ENCODE results near the gene CSF2.
A peak's percentile ranks its signal among the peaks of the same experiment; 100 is the strongest.

The CSF2 gene

DNA sequence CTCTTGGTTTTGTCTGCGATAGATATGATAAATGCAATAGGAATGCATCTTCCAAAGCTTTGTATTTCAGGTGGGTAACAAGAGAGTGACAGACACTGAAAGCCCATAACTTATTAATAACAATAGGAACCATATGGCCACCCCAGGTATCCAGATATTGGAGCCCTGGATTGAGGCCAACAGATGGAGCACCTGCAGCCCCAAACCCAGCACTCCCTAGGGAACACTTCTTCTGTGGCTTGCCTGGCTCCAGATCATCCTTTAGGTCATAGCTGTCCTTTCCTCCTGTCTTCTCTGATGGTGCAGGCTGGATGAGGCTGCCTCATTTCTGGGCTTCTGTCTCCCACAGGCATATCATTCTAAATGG, 18.2 kb upstream of the CSF2 start:
- DNase-seq (ENCODE audit: low read depth): no peak

DNA sequence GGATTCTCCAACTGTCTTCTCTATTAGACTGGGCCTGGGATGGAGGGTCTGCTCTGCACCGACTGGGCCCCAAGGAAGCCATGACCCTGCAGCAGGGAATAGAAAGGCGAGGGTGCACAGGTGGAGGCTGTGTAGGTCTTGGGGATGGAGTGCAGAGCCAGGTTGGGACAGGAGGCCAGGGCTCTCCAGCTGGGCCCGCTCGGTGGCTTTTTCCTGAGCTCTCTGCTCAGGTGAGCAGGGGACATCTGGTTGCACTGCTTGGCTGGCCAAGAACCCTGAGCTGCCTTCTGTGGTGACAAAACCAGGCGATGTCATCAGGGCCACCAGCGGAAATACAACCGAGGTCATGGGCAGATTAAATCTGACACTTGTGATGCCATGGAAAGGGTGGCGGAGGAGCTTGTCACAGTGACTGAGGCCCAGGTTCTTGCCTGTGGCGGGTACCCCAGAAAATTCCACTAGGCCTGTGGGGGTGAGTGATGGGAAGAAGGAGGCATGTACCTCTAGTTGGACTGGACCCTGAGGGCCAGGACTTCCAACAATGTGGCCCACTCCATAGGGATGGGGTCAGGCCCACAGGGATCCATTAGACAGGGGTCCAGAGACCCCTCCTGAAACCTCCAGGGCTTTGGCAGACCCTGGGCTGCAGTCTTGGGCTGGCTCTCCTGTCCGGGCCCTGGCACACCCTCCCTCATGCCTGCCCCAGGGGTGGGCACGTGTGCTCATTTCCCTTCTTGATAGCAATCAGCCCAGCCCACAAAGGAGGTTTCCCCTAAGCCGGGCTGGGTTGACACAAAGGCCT, 17.6 kb upstream of the CSF2 start:
- no peak for DNase-seq (ENCODE audit: low read depth)

DNA sequence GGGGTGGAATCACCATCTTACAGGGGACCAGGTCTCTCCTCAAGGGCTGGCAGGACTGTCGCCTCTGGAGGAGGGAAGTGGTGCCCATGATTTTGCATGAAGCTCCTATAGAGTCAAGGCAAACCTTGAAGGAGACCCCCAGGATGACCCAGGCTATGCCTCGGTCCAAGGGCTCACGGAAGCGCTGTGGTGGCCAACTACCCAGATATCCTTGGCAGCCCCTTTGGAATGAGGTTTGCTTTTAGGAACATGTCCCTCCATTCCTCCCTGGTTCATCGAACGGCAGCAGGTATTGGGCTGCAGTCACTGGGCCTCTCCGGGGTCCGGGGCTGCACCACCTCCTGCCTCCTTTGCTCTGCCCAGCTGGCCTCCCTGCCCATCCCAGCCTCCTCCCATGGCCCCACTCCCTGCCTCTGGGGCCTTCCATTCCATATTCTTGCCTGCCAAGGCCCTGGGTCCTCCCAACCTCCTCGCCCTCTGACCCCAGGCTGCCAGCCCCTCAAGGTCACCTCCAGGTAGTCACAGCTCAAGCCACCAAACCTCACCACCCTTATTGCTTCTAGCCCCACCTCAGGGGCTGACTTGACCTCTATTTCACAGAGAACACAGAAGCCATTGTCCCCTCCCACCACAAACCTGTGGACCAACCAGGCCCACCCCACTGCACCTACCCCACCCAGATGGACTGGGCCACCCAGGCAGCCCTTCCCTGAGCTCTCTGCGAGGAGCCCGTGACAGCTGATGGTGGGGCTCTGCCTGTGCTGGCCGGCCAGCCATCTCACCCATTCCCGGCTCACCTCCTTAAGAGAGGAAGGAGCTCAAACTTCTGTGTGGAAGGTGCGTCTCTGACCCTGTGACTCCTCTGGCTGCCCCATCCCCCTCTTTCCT, 16.7 kb upstream of the CSF2 start:
- DNase-seq (ENCODE audit: low read depth): no peak

DNA sequence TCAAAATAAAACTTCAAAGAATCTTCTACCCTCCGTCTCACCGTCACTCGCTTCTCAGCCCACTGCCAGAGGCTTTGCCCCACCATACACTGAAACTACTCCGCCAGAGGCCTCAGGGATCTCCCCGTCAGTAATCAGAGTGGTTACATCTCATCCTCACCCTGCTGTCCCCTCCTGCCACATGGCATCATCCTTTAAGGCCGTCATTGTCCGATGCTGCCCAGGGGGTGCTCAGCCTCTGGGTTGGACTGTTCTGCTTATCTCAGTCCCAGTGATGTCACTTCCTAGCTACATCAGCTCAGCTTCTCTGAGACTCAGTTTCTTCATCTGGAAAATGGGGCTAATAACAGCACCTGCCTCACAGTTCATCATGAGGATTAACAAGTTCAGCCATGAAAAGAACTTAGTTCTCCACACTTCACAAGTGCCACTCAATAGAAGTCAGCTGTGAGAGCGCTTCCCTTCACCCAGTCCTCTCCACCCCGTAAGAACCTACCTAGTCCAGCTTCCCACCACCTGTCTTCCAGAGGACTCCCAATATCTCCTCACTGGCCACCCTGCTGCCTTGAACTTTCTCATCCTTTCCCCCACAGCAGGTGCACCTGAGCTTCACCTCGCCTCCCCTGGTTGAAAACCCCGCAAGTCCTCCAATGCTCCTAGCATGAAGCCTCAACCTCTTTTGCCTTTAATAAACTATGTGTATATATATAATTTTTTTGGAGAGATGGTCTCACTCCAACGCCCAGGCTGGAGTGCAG, 15.9 kb upstream of the CSF2 start:
- DNase-seq (ENCODE audit: low read depth): no peak

DNA sequence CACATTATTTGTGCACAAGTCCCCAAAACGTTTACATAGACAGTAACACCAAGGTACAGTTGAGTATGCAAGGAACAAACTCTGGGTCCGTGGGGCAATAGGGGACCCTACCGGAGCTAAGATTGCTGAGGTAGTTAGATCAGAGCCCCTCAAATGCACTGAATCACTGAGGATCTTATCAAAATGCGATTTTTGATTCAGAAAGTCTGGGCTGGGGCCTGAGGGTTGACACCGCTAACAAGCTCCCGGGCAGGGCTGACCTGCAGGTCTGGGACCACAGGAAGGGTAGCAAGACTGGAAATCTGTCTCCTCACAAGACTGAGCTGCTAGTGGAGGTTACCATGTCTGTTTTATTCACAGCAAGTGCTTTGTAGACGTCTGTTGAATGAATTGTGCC, 14.9 kb upstream of the CSF2 start:
- DNase-seq (ENCODE audit: low read depth): no peak

DNA sequence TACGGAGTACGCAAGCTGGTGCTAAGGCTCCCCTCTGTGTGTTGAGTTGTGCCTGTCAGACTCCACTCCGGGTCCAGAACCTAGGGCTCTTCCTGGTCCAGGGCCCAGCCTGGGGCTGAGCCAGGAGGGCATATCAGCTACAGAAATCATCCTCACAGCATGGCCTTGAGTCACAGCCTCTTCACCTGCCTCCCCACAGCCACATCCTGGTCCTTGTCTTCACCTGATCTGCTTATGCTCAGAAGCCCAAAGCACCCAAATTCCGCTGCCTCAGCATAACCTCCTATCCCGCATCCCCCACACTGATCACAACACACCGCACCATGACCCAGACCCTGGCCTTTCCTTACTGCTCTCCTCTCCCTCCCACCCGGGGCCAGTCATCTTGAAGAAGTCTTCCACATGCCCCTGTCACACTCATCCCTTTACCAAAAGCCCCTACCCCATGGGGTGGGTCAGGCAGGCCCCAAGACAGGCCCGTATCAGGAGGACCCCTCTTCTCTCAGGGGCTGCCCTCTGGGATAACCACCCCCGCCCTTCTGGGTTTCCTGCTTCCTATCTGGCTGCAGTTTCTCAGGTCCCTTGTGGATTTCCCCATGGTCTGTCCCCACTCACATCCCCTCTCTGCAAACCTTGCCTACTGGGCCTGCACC, 14.4 kb upstream of the CSF2 start:
- DNase-seq (ENCODE audit: low read depth): no peak

DNA sequence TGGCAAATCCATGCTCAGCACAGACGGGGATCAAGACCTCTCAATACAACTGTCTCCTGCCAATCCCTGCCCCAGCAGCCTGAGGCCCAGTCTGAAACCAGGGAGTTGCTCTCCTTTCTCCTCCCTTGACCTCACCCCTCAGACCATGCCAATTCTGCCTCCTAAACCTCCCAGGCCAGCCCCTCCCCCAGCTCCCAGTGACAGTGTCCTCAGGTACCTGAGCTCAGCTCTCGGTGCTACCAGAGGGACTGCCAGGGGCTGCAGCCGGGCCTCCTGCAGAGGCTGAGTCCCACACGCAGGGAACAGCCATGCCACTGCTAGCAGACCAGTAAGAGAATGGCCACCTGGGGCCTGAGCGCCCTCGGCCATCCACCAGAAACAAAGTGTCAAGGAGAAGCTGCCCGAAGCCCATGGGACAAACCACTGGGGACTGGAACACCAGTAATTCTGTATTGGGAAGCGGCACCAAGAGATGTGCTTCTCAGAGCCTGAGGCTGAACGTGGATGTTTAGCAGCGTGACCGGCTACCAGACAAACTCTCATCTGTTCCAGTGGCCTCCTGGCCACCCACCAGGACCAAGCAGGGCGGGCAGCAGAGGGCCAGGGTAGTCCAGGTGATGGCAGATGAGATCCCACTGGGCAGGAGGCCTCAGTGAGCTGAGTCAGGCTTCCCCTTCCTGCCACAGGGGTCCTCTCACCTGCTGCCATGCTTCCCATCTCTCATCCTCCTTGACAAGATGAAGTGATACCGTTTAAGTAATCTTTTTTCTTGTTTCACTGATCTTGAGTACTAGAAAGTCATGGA, 13.7 kb upstream of the CSF2 start:
- DNase-seq (ENCODE audit: low read depth): no peak

DNA sequence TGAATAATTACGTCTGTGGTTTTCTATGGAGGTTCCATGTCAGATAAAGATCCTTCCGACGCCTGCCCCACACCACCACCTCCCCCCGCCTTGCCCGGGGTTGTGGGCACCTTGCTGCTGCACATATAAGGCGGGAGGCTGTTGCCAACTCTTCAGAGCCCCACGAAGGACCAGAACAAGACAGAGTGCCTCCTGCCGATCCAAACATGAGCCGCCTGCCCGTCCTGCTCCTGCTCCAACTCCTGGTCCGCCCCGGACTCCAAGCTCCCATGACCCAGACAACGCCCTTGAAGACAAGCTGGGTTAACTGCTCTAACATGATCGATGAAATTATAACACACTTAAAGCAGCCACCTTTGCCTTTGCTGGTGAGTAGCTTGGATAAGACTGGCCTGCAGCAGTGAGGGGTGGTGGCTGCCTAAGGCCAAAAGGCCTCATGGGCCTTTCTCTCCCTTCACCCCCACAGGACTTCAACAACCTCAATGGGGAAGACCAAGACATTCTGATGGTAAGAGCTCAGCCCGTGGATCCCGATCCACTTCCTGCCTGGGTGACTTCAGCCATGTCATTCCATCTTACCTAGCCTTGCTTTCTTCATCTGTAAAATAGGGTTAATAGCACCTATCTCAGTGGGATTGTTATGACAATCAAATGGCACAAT, 13.0 kb upstream of the CSF2 start, which contains the start of gene IL3:
IL3 (plus strand) TSS at position 155 of the 661 bp plus-strand sequence; CDS start at position 207, 52 bp downstream.
- no peak for DNase-seq (ENCODE audit: low read depth)

DNA sequence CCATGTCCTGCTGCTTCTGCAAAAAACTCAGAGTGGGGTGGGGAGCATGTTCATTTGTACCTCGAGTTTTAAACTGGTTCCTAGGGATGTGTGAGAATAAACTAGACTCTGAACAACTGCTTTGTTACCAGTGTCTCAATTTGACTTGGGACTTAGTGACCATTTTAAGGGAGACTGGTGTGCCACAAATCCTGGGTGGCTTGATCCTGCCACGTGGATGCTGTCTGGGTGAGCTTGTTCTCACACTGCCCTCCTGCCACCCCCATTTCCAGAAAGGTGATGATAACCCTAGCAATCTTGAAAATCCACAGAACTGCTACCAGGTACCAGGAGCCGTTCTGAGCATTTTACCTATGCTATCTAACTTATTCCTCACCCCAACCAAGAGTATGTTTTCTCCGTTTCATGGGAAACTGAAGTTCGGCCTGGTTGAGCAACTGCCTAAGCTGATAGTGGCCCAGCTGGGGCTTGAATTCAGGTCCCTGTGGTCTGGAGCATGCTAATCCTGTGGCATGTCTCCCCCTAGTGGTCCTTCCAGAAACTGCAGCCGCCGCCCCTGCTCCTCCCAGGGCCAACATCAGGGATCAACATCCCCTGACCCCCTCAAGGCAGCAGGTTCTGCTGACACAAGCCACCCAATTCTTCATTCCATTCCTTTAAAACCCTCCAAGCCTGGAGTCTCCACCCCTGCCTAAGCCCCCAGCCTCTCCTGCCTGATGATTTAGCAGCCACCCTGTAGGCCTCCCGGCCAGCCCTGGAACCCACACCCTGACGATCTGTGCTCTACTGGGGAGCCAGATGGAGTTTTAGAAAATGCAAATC, 10.3 kb upstream of the CSF2 start:
- peak; percentile 68 for DNase-seq (ENCODE audit: low read depth)

DNA sequence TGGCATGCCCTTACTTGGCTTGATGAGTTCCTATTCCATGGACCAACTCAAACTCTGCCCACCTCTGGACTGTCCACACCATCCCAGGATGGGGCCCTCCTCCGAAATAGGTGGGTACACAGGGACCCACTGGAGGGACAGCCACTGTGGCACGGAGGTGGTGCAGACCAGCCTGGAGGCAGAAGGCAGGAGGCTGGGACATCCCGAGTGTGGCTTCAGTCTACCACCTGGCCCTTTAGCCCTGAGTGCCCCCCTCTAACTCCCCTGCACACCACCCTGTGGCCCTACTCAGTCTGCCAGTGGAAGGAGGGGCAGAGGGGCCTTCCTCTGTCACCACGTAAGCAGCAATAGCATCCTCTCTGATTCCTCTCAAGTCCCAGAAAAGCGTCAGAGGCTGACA, 9.4 kb upstream of the CSF2 start:
- DNase-seq (ENCODE audit: low read depth): no peak

DNA sequence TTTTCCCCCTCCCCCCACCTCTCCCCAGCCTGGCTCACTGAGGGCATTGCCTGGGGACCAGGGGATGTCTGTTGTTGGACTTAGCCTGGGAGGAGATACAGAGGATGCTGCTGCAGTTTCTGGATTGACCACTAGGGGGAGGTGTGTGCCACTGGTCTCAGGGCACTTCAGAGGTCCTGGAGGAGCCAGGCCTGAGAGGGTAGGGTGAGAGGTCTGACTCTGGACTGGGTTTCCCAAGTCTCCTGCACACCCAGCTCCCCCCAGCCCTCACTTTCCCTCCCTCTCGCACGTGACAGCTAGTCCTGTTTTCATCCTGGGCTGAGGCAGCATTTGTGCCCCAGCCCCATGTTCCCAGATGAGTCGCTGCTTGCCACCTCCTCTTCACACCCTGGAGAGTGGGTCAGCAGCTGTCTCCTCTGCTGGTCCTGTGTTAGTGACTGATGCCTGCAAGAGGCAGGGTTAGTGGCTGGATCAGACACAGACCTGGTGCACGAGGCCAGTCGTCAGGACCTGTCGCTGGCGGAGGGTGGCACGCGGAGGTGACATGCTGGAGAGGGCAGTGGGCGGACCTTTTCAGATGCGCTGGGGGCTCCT, 8.8 kb upstream of the CSF2 start:
- DNase-seq (ENCODE audit: low read depth): peak; percentile 70

DNA sequence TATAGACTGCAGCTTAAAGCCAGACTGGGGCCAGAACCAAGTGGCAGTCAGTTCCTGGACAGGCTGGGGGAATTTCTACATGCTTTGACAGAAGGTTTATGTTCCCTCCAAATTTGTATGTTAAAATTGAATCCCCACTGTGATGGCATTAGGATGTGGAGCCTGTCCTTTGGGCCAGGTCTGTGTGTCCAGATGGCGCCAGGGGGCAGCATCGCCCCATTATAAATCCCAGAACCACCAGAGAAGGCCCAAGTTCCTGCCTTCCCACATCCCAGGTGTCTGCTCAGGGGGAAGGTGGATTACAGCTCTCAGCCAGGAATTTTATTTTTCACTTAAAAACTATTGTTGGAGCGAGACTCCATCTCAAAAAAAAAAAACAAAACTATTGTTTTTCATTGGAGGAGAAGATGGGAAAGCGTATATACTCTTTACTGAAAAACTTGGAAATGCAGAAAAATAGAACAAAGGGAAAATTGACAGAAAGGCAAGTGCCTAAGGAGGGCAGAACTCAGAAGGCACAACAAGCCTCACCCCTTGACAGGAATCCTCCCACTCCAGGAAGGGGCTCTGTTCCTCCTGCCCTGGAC, 8.1 kb upstream of the CSF2 start:
- no peak for DNase-seq (ENCODE audit: low read depth)

DNA sequence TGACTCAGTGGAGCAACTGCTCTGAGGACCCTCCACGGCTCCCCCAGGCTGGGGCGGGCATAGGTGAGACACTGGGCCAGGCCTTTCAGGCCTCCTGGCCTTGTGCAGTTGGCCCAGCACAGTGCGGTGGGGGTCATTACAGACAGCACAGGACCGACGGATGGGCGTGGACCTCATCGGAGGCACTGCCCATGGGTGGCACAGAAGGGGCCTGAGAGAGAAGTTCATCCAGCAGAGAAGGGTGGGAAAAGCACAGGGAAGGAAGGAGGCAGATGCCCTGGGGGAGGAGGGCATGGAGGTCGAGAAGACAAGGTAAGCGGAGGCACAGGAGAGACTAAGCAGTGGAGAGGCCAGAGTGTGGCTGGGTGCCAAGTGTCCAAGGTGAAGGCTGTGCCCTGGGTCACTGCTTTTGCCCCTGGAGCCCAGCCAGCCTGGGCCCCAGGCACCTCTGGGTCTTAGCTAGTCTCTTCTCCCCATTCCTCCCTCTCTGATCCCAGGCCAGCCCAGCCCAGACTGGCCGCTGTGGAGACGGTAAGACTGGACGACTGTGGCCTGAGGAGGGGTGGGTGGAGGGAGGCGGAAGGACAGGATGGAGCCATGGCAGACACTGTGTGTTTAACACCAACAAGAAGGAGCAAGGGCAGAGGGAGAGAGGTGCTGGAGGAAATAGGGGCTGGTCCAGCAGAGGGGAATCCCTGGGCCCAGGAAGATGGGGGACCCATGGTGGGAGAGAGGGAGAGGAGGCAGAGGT, 7.5 kb upstream of the CSF2 start:
- no peak for DNase-seq (ENCODE audit: low read depth)

DNA sequence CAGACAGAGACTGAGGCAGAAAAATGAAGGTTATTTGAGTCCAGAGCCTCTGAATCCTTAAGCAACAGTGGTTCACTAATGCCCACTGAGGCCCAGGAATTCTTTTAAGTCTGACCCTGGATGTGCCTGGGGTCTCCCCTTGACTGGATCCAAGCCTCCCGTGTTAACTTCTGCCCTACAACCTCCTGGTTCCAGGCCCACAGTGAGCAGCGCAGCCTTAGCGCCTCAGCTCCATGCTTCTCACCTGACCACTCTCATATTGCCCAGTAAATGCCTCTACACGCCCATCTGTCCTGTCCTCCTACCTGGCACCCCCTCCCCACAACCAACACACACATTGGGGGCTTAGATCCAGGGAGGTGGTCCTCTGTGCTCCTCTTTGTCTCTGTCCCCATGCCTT, 6.7 kb upstream of the CSF2 start:
- no peak for DNase-seq (ENCODE audit: low read depth)

DNA sequence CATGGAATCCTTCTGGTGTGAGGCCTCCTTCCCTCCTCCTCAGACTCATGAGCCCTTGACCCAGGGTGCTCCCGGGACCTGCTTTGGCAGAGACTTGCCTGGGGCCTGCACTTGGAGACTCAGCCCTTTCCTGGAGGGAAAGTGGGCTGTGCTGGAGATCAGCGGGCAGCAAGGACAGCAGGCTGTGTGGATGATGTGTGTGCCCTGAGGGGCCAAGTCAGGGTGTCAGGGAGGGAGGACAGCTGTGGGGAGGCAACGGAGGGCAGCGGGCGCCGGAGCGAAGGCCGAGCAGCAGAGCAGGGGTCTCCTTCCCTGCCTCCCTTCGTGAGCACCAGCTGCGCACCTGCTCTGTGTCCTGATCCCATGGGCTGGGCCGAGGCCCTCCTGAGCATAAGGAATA, 6.1 kb upstream of the CSF2 start:
- no peak for DNase-seq (ENCODE audit: low read depth)

DNA sequence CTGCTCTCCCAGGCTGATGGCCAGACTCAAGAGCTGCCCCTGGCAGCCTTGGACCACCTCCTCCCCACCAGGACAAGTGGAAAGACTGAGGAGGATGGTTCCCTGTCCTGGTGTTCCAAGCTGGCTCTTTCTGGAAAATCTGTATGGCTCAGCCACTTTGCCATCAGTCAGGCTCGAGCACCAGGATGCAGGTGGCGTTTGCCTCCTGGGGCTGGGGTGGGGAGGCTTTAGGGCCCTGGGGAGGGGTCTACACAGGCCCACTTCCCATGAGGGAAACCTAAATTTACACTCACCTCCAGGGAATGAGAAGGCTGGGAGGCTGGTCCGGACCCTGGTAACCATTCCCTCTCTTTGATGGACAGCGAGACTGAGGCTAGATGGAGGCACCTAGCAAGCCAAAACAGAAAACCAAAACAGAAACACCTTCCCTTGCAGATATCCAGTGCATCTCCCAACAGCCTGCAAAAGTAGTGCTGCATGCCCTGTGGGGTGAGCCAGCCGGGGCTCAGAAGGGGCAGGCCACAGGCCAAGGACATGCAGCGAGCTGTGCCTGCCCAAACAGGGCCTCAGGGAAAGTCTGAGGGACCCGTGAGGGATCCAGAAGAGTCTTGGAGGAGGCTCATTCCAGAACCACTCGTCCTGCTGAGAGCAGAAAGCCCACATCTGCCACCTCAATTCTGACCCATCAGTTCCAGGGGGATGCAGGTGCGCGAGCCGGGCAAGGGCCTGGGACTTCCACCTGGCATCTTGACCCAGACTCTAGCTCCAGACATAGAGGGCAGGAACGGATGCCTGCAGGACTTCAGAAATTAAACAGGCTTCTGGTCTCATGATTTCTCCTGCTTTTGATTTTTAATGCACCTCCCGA, 5.4 kb upstream of the CSF2 start:
- DNase-seq (ENCODE audit: low read depth): no peak

DNA sequence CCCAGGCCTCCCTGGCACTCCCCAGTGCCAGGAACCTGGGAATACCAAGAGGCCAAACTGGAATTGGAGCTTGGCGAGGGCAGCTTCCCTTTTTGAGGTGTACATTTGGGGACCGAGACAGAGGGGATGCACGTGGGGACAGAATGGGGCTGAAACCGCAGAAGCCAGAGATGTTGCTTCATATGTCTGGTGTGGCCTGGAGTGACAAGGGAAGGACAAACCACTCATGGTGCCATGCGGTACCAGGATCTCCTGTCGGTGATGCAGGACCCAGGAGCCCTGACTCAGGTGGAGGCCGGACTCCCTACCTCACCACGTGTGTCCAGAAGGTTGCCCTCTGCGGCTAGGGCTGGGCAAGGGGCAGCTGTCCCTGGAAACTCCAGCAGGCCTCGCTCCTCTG, 4.0 kb upstream of the CSF2 start:
- DNase-seq (ENCODE audit: low read depth): no peak

All from activated T-helper 9 cell treated with anti-CD3 and anti-CD28 coated beads, Interleukin-2, amount 50 U/mL, for 16 hours (primary cell).